ENCODE measurements around the gene CD151.

The CD151 gene

GRCh38 chr11:863910-864827, 31.4 kb downstream of the CD151 start:
- no peaks in the 10 kb centered on the region for H3K4me1 ChIP-seq (ENCODE audit: insufficient read depth, poor library complexity, severe bottlenecking)
- H3K27me3 ChIP-seq (ENCODE audit: insufficient read depth, poor library complexity, severe bottlenecking): no peaks in the 10 kb centered on the region
- H3K36me3 ChIP-seq (ENCODE audit: low read depth): peaks cover 35% of the 10 kb centered on the region
- ATAC-seq (ENCODE audit: low read depth) (no peak), DNase-seq (ENCODE audit: low spot score) (no peak)
- no peak overlapping the region for H3K27ac ChIP-seq (ENCODE audit: poor library complexity, severe bottlenecking)
- no peak for TF ChIP-seq CTCF (IDR thresholded peaks at IDR 0.05; ENCODE audit: poor library complexity, severe bottlenecking)
- no peaks in the 10 kb centered on the region for H3K9me3 ChIP-seq (ENCODE audit: severe bottlenecking)
- H3K4me3 ChIP-seq (ENCODE audit: severe bottlenecking): no peak overlapping the region

DNA sequence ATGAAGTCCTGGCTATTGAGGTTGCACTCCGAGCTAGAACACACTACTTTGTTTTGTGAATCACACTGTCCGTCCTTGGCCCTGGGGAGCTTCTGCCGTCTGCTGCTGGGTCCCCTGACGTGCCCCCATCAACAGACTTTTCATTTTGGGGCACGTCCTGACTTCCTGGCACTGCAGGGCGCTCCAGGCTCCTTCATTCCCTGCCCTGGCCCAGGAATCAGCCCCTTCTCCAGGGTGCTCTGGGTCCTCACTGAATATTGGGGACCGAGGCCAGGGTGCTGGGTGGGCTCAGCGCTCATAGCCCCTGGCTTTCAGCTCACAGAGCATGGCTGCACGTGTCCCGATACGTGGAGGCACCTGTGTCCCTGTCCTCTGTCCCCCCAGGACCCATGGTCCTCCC, 32.1 kb downstream of the CD151 start:
- peaks cover 35% of the 10 kb centered on the region for H3K36me3 ChIP-seq (ENCODE audit: low read depth)
- no peak overlapping the region for H3K27ac ChIP-seq (ENCODE audit: poor library complexity, severe bottlenecking)
- H3K4me3 ChIP-seq (ENCODE audit: severe bottlenecking): no peak overlapping the region
- ATAC-seq (ENCODE audit: low read depth) (no peak), DNase-seq (ENCODE audit: low spot score) (no peak)
- no peaks in the 10 kb centered on the region for H3K27me3 ChIP-seq (ENCODE audit: insufficient read depth, poor library complexity, severe bottlenecking)
- H3K4me1 ChIP-seq (ENCODE audit: insufficient read depth, poor library complexity, severe bottlenecking): no peaks in the 10 kb centered on the region
- TF ChIP-seq CTCF (IDR thresholded peaks at IDR 0.05; ENCODE audit: poor library complexity, severe bottlenecking): no peak
- no peaks in the 10 kb centered on the region for H3K9me3 ChIP-seq (ENCODE audit: severe bottlenecking)

DNA sequence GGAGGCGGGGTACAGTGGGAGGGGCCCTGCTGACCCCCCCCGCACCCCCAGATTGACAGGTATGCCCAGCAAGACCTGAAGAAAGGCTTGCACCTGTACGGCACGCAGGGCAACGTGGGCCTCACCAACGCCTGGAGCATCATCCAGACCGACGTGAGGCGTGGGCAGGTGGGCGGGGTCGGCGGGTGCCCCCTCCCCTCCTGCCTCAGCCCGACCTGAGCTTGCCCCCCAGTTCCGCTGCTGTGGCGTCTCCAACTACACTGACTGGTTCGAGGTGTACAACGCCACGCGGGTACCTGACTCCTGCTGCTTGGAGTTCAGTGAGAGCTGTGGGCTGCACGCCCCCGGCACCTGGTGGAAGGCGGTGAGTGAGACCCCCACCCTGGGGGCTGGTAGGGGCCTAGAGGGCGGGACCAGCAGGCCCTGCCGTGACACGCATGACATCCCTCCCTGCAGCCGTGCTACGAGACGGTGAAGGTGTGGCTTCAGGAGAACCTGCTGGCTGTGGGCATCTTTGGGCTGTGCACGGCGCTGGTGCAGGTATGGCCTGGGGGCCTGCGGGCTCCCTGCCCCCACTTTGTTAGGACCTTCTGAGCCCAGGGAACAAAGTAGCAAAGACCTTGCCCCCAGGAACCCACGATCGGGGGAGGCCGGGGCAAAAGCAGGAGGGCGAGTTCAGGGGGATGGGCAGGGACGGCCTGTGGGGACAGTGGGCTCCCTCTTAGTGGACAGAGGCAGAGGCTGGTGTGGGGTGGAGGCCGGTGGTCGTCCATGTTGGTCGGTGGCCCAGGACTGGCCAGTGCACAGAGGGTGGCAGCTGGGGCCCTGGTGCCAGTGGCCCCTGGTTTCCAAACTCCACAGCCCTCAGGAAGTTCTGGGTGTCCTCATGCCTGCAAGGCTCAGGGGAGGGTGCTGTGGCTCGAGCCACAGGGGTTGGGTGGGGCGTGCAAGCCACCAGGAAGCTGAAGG, 33.0 kb downstream of the CD151 start:
- H3K4me1 ChIP-seq (ENCODE audit: insufficient read depth, poor library complexity, severe bottlenecking): no peaks in the 10 kb centered on the region
- no peak overlapping the region for H3K27ac ChIP-seq (ENCODE audit: poor library complexity, severe bottlenecking)
- no peak for TF ChIP-seq CTCF (IDR thresholded peaks at IDR 0.05; ENCODE audit: poor library complexity, severe bottlenecking)
- peaks cover 35% of the 10 kb centered on the region for H3K36me3 ChIP-seq (ENCODE audit: low read depth)
- H3K27me3 ChIP-seq (ENCODE audit: insufficient read depth, poor library complexity, severe bottlenecking): no peaks in the 10 kb centered on the region
- no peak for DNase-seq (ENCODE audit: low spot score)
- no peaks in the 10 kb centered on the region for H3K9me3 ChIP-seq (ENCODE audit: severe bottlenecking)
- ATAC-seq (ENCODE audit: low read depth): no peak
- no peak overlapping the region for H3K4me3 ChIP-seq (ENCODE audit: severe bottlenecking)

- Histone ChIP-seq H3K4me3 (ENCODE audit: severe bottlenecking) (no peak overlapping the region), H3K4me1 (ENCODE audit: insufficient read depth, poor library complexity, severe bottlenecking) (no peaks in the 10 kb centered on the region), H3K36me3 (ENCODE audit: low read depth) (peaks cover 35% of the 10 kb centered on the region), H3K27me3 (ENCODE audit: insufficient read depth, poor library complexity, severe bottlenecking) (no peaks in the 10 kb centered on the region), H3K9me3 (ENCODE audit: severe bottlenecking) (no peaks in the 10 kb centered on the region), H3K27ac (ENCODE audit: poor library complexity, severe bottlenecking) (no peak overlapping the region)
- DNase-seq (ENCODE audit: low spot score): no peak
- no peak for TF ChIP-seq CTCF (IDR thresholded peaks at IDR 0.05; ENCODE audit: poor library complexity, severe bottlenecking)
- no peak for ATAC-seq (ENCODE audit: low read depth)
These were observed 33.7 kb downstream of the CD151 start for GRCh38 chr11:866481-866880.

Measured in RWPE2 (cell line).